Left lung (tissue), 10 donors: ENCODE measurements around the gene CCNC. TPM values are rescaled to one million over a fixed set of nuclear protein-coding genes. Genes with fewer than 3 reads are reported as not detected.

Experiments used
- ATAC-seq: fragments of 200-7000 bp; cut with Tn5 transposase; one replicate; pipeline ENCODE4 v1.9.1; 2020; ENCODE audit warnings: moderate library complexity
- DNase-seq, 4 donors: peaks; one replicate each; pipeline ENCODE4 v3.0.0-alpha.2; 2013 to 2020
- H3K27ac ChIP-seq, 2 donors: fragments of 200-600 bp; sonication (generic) in 1 of 2; one replicate each; pipeline versions ENCODE4 v1.5.0 to v1.8.0; 2020 to 2021
- H3K27me3 ChIP-seq, 2 donors: fragments of 200-600 bp; sonication (generic) in 1 of 2; one replicate each; pipeline versions ENCODE4 v1.5.0 to v1.8.0; 2020 to 2021
- H3K36me3 ChIP-seq, 2 donors: fragments of 200-600 bp; sonication (generic) in 1 of 2; one replicate each; pipeline versions ENCODE4 v1.5.0 to v1.8.0; 2020 to 2021
- H3K4me1 ChIP-seq, 2 donors: fragments of 200-600 bp; one replicate each; pipeline ENCODE4 v1.8.0; 2021
- H3K4me3 ChIP-seq, 2 donors: fragments of 200-600 bp; sonication (generic) in 1 of 2; one replicate each; pipeline versions ENCODE4 v1.5.0 to v1.8.0; 2020 to 2021; ENCODE audit warnings: mild to moderate bottlenecking in 1 of 2
- H3K9me3 ChIP-seq, 2 donors: fragments of 200-600 bp; sonication (generic) in 1 of 2; one replicate each; pipeline versions ENCODE4 v1.5.0 to v1.8.0; 2020 to 2021
- intact Hi-C, 2 donors: fragments of 100-400 bp; cut with DNase I; formaldehyde crosslinking; loops; one replicate each; pipeline versions ENCODE4 v1.11.2 to v1.14.2; 2022
- polyA plus RNA-seq, 6 donors: library from polyadenylated mRNA; unstranded; fragments of 120-200 nt; gene quantifications; one replicate each; pipeline ENCODE4 v1.2.1, GENCODE V29; 2013; ENCODE audit not compliant: insufficient read length in 6 of 6
- total RNA-seq, 2 donors: library from RNA; stranded (reverse); fragmentation: NEBNext Ultra II Directional; extraction: Animal tissue kit (Norgen Biotek cat#: 25700); gene quantifications; one replicate each; pipeline ENCODE4 v1.2.1, GENCODE V29; 2021
- TF ChIP-seq, protein P1 (sequence below), 2 donors: fragments of 200-600 bp; sonication (generic) in 1 of 2; IDR thresholded peaks; one replicate each; pipeline versions ENCODE4 v1.5.0 to v1.8.0; 2021; ENCODE audit warnings: antibody characterized with exemption in 2 of 2
- donor health status: DM: no; HTN: yes; CAD: no.
- donor health status: DM: no; HTN: no; CAD: no.

The CCNC gene
- total and polyA plus RNA-seq, 8 donors = 55.6 to 110 (median 86.8) TPM

GRCh38 chr6:99608886-99609482 lies 40.5 kb upstream of the CCNC start:
- ATAC-seq (no peak), DNase-seq (no peak)
- Histone ChIP-seq H3K27ac (no peak overlapping the region), H3K27me3 (peaks cover 100% of the 10 kb centered on the region in 2 donors), H3K9me3 (no peaks in the 10 kb centered on the region), H3K36me3 (no peaks in the 10 kb centered on the region), H3K4me3 (no peak overlapping the region), H3K4me1 (peaks cover 13 to 22% of the 10 kb centered on the region in 2 donors)
- TF ChIP-seq, protein P1, sequence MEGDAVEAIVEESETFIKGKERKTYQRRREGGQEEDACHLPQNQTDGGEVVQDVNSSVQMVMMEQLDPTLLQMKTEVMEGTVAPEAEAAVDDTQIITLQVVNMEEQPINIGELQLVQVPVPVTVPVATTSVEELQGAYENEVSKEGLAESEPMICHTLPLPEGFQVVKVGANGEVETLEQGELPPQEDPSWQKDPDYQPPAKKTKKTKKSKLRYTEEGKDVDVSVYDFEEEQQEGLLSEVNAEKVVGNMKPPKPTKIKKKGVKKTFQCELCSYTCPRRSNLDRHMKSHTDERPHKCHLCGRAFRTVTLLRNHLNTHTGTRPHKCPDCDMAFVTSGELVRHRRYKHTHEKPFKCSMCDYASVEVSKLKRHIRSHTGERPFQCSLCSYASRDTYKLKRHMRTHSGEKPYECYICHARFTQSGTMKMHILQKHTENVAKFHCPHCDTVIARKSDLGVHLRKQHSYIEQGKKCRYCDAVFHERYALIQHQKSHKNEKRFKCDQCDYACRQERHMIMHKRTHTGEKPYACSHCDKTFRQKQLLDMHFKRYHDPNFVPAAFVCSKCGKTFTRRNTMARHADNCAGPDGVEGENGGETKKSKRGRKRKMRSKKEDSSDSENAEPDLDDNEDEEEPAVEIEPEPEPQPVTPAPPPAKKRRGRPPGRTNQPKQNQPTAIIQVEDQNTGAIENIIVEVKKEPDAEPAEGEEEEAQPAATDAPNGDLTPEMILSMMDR (IDR thresholded peaks at IDR 0.05) = no peak
- intact Hi-C loops = no loop called here

- intact Hi-C loops = no loop called here
- H3K27me3 ChIP-seq = peaks cover 100% of the 10 kb centered on the region in 2 donors
Measured at GRCh38 chr6:99608059-99608885, 39.8 kb upstream of the CCNC start.

DNA sequence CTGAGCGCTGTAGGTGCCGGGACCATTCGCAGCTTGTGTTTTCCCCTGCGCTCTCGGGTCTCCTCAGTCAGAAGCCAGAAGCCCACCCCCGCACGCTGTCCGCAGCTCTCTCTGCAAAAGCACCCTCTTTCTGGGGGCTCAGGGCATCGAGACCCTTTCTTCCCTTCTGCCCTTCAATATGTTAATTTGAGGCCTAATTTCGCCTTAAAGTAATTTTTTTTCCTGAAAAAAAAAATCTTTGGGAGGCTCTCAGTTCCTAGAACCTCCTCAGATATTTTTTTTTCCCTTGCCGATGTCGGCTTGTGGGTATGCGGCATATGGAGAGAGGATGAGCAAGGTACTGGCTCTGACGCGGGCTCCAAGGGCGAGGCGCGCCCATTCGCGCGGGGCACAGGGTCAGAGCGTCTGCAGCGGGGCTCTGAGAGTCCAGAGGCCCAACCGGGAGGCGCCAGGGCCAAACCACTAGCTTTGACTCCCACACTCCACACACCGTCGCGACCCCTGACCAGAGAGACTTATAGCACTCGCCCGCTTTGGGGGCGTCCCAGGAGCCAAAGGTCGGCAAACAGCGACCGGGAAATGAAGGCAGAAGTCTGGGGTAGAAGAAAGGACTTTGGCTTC lies 39.1 kb upstream of the CCNC start:
- intact Hi-C loops = no loop called here
- DNase-seq (peak in 1 of 4 donors; percentile 73), ATAC-seq (no peak)
- TF ChIP-seq, protein P1 (IDR thresholded peaks at IDR 0.05) = no peak
- no peak overlapping the region for H3K27ac ChIP-seq
- no peak overlapping the region for H3K4me3 ChIP-seq
- H3K27me3 ChIP-seq = peaks cover 100% of the 10 kb centered on the region in 2 donors
- H3K36me3 ChIP-seq = no peaks in the 10 kb centered on the region
- peaks cover 17 to 24% of the 10 kb centered on the region in 2 donors for H3K4me1 ChIP-seq
- H3K9me3 ChIP-seq = no peaks in the 10 kb centered on the region

More at GRCh38 chr6:99608059-99608885, 39.8 kb upstream of the CCNC start:
- DNase-seq (peak in 1 of 4 donors; percentile 33), ATAC-seq (no peak)
- Histone ChIP-seq H3K4me1 (peaks cover 16 to 22% of the 10 kb centered on the region in 2 donors), H3K27ac (no peak overlapping the region), H3K9me3 (no peaks in the 10 kb centered on the region), H3K4me3 (no peak overlapping the region), H3K36me3 (no peaks in the 10 kb centered on the region)
- TF ChIP-seq, protein P1 (IDR thresholded peaks at IDR 0.05) = no peak

GRCh38 chr6:99606656-99607415 lies 38.4 kb upstream of the CCNC start, which contains the start of gene PRDM13:
TSS of gene PRDM13 (plus strand) at chr6:99606833. CDS start at chr6:99607035, 202 bp downstream.
- ATAC-seq (no peak), DNase-seq (peak in 1 of 4 donors; percentile 62)
- peaks cover 100% of the 10 kb centered on the region in 2 donors for H3K27me3 ChIP-seq
- H3K9me3 ChIP-seq = no peaks in the 10 kb centered on the region
- TF ChIP-seq, protein P1 (IDR thresholded peaks at IDR 0.05) = no peak
- no peak within 1 kb of the TSS for H3K27ac ChIP-seq
- intact Hi-C loops = no loop called here
- no peak within 1 kb of the TSS for H3K4me3 ChIP-seq
- peaks cover 17 to 27% of the 10 kb centered on the region in 2 donors for H3K4me1 ChIP-seq
- H3K36me3 ChIP-seq = no peaks in the 10 kb centered on the region
